Measurements from ENCODE around the gene CEACAM1. TPM values are rescaled to one million over a fixed set of nuclear protein-coding genes. Genes with fewer than 3 reads are reported as not detected.

The CEACAM1 gene
- total RNA-seq, 1 experiment from 2014 or later = 2.4 TPM

DNA sequence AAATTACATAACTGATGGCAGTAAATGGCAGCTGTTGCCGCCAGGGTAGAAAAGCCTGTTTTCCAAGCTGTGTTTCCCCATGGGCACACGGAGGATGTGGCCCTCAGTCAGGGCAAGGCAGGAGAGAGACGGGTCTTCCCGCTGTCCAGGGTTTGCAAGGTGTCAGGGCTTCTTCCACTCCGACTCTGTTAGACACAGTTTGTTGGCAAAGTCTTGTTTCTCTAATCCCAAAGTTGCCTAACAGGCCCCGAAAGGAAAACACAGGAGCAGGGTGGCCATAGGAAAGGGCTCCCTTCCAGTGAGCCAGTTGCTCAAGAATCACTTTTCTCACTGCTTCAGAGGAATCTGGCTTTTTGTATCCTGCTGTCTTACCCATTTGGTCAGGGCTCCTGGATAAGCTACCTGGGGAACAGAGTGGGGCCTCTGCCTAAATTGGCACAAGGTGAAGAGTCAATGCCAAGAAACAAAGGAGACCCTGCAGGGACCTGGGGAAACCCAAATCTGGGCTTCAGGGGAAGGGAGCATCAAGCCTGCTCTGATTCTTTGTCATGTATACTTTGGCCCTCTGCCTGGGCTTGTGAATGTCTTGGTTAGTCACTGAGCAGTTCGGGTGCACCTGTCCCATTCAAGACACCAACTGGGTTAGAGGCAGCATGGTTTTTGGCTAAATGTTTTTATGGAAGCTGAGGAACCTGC, 56.6 kb downstream of the CEACAM1 start:
- ATAC-seq = no peak; the same call in 1 of the 2 replicates

GRCh38 chr19:42469311-42470235, 58.7 kb downstream of the CEACAM1 start:
- ATAC-seq (no peak), DNase-seq (ENCODE audit: low read depth, low spot score) (no peak)
- H3K36me3 ChIP-seq (ENCODE audit: control insufficient read depth, insufficient read depth, low read length) = no peaks in the 10 kb centered on the region
- H3K4me3 ChIP-seq (ENCODE audit: low read depth in 2 of 2, low read length in 2 of 2) = no peak overlapping the region
- in situ Hi-C loops (cut with HindIII; ENCODE audit: low pct_unique_long_range_greater_than_20kb, low sequenced_read_pairs) = no loop called here
- H3K4me1 ChIP-seq (ENCODE audit: control insufficient read depth, insufficient read depth, low read length) = 0 out of 2 replicates have a peak, but pooled peaks cover 2% of the 10 kb centered on the region
- POLR2A ChIA-PET = interaction anchor here (0.6 kb wide), 1 partner anchor 14 kb away, joined by 6 read pairs; no protein-coding TSS in a partner anchor
- no peak overlapping the region for H3K27ac ChIP-seq (ENCODE audit: low read length)
- no peaks in the 10 kb centered on the region for H3K27me3 ChIP-seq (ENCODE audit: control insufficient read depth, insufficient read depth, low read length)
- intact Hi-C loops (cut with micrococcal nuclease; ENCODE audit: unreplicated experiment) = no loop called here
- TF ChIP-seq, protein P1, sequence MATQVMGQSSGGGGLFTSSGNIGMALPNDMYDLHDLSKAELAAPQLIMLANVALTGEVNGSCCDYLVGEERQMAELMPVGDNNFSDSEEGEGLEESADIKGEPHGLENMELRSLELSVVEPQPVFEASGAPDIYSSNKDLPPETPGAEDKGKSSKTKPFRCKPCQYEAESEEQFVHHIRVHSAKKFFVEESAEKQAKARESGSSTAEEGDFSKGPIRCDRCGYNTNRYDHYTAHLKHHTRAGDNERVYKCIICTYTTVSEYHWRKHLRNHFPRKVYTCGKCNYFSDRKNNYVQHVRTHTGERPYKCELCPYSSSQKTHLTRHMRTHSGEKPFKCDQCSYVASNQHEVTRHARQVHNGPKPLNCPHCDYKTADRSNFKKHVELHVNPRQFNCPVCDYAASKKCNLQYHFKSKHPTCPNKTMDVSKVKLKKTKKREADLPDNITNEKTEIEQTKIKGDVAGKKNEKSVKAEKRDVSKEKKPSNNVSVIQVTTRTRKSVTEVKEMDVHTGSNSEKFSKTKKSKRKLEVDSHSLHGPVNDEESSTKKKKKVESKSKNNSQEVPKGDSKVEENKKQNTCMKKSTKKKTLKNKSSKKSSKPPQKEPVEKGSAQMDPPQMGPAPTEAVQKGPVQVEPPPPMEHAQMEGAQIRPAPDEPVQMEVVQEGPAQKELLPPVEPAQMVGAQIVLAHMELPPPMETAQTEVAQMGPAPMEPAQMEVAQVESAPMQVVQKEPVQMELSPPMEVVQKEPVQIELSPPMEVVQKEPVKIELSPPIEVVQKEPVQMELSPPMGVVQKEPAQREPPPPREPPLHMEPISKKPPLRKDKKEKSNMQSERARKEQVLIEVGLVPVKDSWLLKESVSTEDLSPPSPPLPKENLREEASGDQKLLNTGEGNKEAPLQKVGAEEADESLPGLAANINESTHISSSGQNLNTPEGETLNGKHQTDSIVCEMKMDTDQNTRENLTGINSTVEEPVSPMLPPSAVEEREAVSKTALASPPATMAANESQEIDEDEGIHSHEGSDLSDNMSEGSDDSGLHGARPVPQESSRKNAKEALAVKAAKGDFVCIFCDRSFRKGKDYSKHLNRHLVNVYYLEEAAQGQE (IDR thresholded peaks at IDR 0.05; ENCODE audit: insufficient read depth in 1 of 2, low read depth in 2 of 2, low read length in 1 of 2) = no peak
- no peak for TF ChIP-seq TCF7L2 (IDR thresholded peaks at IDR 0.05; ENCODE audit: low read depth, low read length)
- TF ChIP-seq POLR2AphosphoS5 (IDR thresholded peaks at IDR 0.05; ENCODE audit: low read depth, low read length) = no peak
- TF ChIP-seq CTCF (IDR thresholded peaks at IDR 0.05) = no peak
- no peak for TF ChIP-seq SIN3A (IDR thresholded peaks at IDR 0.05; ENCODE audit: borderline replicate concordance, insufficient read depth, low read depth, low read length)
- H3K9me3 ChIP-seq (ENCODE audit: control insufficient read depth, insufficient read depth, low read depth, low read length) = no peaks in the 10 kb centered on the region
- no TSS peak for BruUV-seq (replicated peaks)
- CTCF ChIA-PET = interaction anchor here (0.6 to 0.8 kb wide), 2 partner anchors 92 to 147 kb away, joined by 3 to 6 read pairs; no protein-coding TSS in a partner anchor

More for the DNA sequence above, 56.6 kb downstream of the CEACAM1 start:
- no peak for TF ChIP-seq SIN3A (IDR thresholded peaks at IDR 0.05; ENCODE audit: borderline replicate concordance, insufficient read depth, low read depth, low read length)
- intact Hi-C loops (cut with micrococcal nuclease; ENCODE audit: unreplicated experiment) (no loop called here), in situ Hi-C loops (cut with HindIII; ENCODE audit: low pct_unique_long_range_greater_than_20kb, low sequenced_read_pairs) (no loop called here)
- ChIA-PET CTCF (interaction anchor here (0.6 kb wide), 1 partner anchor 362 kb away, joined by 3 read pairs; no protein-coding TSS in a partner anchor), POLR2A (no interaction called here)
- Histone ChIP-seq H3K27ac (ENCODE audit: low read length) (no peak overlapping the region), H3K36me3 (ENCODE audit: control insufficient read depth, insufficient read depth, low read length) (no peaks in the 10 kb centered on the region), H3K27me3 (ENCODE audit: control insufficient read depth, insufficient read depth, low read length) (no peaks in the 10 kb centered on the region), H3K9me3 (ENCODE audit: control insufficient read depth, insufficient read depth, low read depth, low read length) (no peaks in the 10 kb centered on the region), H3K4me3 (ENCODE audit: low read depth in 2 of 2, low read length in 2 of 2) (no peak overlapping the region), H3K4me1 (ENCODE audit: control insufficient read depth, insufficient read depth, low read length) (0 out of 2 replicates have a peak, but pooled peaks cover 2% of the 10 kb centered on the region)
- BruUV-seq (replicated peaks) = no TSS peak
- no peak for DNase-seq (ENCODE audit: low read depth, low spot score)
